ENCODE results near the gene KIAA1671.

DNA sequence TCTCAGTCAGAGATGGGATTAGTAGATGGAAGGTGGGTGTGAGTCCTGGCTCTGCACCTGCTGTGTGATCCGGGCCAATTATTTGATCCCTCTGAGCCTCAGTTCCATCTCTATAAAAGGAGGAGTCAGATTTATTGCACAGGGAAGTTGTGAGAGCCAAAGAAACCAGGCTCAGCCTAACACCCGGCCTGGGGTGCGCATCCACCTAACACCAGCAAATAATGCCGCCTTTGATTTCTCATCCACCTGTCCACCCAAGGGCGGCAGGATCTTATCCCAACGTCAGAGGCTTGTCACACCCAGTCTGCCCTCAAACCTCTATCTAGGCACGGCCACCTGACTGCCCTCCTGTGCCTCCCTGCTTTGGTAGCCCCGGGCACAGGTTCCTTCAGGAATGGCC lies 269.3 kb downstream of the KIAA1671 start:
- TF ChIP-seq EZH2 (IDR thresholded peaks at IDR 0.05): no peak
- TF ChIP-seq, protein P1, sequence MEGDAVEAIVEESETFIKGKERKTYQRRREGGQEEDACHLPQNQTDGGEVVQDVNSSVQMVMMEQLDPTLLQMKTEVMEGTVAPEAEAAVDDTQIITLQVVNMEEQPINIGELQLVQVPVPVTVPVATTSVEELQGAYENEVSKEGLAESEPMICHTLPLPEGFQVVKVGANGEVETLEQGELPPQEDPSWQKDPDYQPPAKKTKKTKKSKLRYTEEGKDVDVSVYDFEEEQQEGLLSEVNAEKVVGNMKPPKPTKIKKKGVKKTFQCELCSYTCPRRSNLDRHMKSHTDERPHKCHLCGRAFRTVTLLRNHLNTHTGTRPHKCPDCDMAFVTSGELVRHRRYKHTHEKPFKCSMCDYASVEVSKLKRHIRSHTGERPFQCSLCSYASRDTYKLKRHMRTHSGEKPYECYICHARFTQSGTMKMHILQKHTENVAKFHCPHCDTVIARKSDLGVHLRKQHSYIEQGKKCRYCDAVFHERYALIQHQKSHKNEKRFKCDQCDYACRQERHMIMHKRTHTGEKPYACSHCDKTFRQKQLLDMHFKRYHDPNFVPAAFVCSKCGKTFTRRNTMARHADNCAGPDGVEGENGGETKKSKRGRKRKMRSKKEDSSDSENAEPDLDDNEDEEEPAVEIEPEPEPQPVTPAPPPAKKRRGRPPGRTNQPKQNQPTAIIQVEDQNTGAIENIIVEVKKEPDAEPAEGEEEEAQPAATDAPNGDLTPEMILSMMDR (IDR thresholded peaks at IDR 0.05): no peak
